Neural crest cell (in vitro differentiated cells): Measurements from ENCODE around the gene KLRG1. TPM values are rescaled to one million over a fixed set of nuclear protein-coding genes. Genes with fewer than 3 reads are reported as not detected.

Source experiments
- DNase-seq: peaks from one replicate; pipeline ENCODE4 v3.0.0; 2021; ENCODE audit warnings: low read depth, mixed read lengths, low spot score
- H3K27ac Mint-ChIP-seq: one replicate; pipeline ENCODE4 v1.8.0; 2021; ENCODE audit warnings: mild to moderate bottlenecking, mixed read lengths; ENCODE audit not compliant: unreplicated experiment
- H3K27me3 Mint-ChIP-seq: 2 replicates; pipeline ENCODE4 v1.8.0; 2021; ENCODE audit warnings: low read depth, mild to moderate bottlenecking, mixed read lengths
- H3K36me3 Mint-ChIP-seq: 2 replicates; pipeline ENCODE4 v1.8.0; 2021; ENCODE audit warnings: low read depth, mild to moderate bottlenecking, mixed read lengths
- H3K4me1 Mint-ChIP-seq: 2 replicates; pipeline ENCODE4 v1.8.0; 2021; ENCODE audit warnings: mixed read lengths
- H3K4me3 Mint-ChIP-seq: one replicate; pipeline ENCODE4 v1.8.0; 2021; ENCODE audit warnings: mild to moderate bottlenecking, mixed read lengths
- H3K9me3 Mint-ChIP-seq: 2 replicates; pipeline ENCODE4 v1.8.0; 2021; ENCODE audit warnings: mixed read lengths
- CTCF ChIP-seq: fragments of 200-600 bp; sonication (generic); conservative IDR thresholded peaks from 2 replicates; pipeline ENCODE4 v1.5.0; 2021; ENCODE audit warnings: antibody characterized with exemption, mild to moderate bottlenecking
- long read RNA-seq: library from polyadenylated mRNA; unstranded; transcript quantifications from one replicate; pipeline ENCODE4 v2.0.0, GENCODE V29; 2020
- total RNA-seq: library from RNA; stranded (reverse); gene quantifications from 2 replicates; pipeline ENCODE4 v1.2.1, GENCODE V29; 2021

KLRG1 gene
- total RNA-seq, result 5.8 and 7.0 TPM in 2 replicates
- long read RNA-seq, partial matches to known transcripts, result 0 of 15 reads
- long read RNA-seq, other reads (novel, unspliced or antisense), result 8 of 15 reads

DNA sequence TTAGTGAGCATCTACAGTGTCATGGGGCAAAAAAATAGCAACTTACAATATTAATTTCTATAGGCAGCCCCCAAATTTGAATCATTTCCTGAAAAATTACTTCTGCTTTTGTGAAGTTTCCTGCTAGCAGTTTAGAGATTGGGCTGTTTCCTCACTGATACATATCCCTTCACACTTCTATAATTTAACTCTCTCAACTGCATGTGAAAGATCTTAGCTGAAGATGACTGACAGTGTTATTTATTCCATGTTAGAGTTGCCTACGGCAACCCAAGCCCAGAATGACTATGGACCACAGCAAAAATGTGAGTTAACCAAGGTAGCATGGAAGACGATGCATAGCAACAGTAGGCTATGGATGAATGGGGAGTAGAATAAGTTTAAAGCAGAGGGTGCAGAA is at the start of gene KLRG1:
KLRG1 (plus strand) TSS at position 134 of the 400 bp plus-strand sequence; CDS start at position 224, 90 bp downstream.
- no peak within 1 kb of the TSS for H3K4me3 Mint-ChIP-seq
- no peak within 1 kb of the TSS for H3K27ac Mint-ChIP-seq
- H3K36me3 Mint-ChIP-seq, result no peaks in the 10 kb centered on the region
- H3K4me1 Mint-ChIP-seq, result no peaks in the 10 kb centered on the region
- TF ChIP-seq CTCF, result no peak
- no peaks in the 10 kb centered on the region for H3K27me3 Mint-ChIP-seq
- H3K9me3 Mint-ChIP-seq, result no peaks in the 10 kb centered on the region
- no peak for DNase-seq

GRCh38 chr12:8941691-8942478 is 47.5 kb upstream of the KLRG1 start:
- DNase-seq, result no peak
- H3K36me3 Mint-ChIP-seq, result peaks cover 11% of the 10 kb centered on the region
- TF ChIP-seq CTCF, result no peak
- H3K4me3 Mint-ChIP-seq, result no peak overlapping the region
- H3K27ac Mint-ChIP-seq, result no peak overlapping the region
- H3K27me3 Mint-ChIP-seq, result no peaks in the 10 kb centered on the region
- H3K9me3 Mint-ChIP-seq, result no peaks in the 10 kb centered on the region
- H3K4me1 Mint-ChIP-seq, result peaks cover 7% of the 10 kb centered on the region

GRCh38 chr12:8943565-8944186 is 45.7 kb upstream of the KLRG1 start:
- no peaks in the 10 kb centered on the region for H3K9me3 Mint-ChIP-seq
- H3K4me3 Mint-ChIP-seq, result no peak overlapping the region
- no peak overlapping the region for H3K27ac Mint-ChIP-seq
- peaks cover 21% of the 10 kb centered on the region for H3K4me1 Mint-ChIP-seq
- peaks cover 9% of the 10 kb centered on the region for H3K36me3 Mint-ChIP-seq
- no peak for DNase-seq
- no peak for TF ChIP-seq CTCF
- no peaks in the 10 kb centered on the region for H3K27me3 Mint-ChIP-seq

DNA sequence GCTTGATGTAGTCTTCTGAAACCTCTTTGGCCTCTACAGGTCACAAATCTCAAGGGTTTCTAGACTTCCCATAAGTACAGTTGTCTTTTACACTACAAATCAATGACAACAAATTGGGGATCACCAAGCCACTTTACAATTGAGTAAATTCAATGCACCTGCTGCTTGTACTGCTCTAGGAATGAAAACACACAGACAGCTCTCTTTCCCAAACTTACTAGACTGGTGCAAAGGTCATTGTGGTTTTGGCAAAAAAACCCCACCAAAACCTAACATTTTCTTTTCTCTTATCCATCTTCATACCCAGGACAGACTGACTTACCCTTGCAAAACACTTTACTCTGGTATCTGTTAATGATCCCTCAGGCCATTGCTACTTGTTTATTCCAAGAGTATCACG is 42.6 kb upstream of the KLRG1 start:
- no peak for TF ChIP-seq CTCF
- peaks cover 5% of the 10 kb centered on the region for H3K36me3 Mint-ChIP-seq
- H3K4me3 Mint-ChIP-seq, result peak overlapping the region; percentile 72
- no peaks in the 10 kb centered on the region for H3K9me3 Mint-ChIP-seq
- no peak for DNase-seq
- H3K4me1 Mint-ChIP-seq, result peaks cover 41% of the 10 kb centered on the region
- no peaks in the 10 kb centered on the region for H3K27me3 Mint-ChIP-seq
- H3K27ac Mint-ChIP-seq, result no peak overlapping the region

- H3K9me3 Mint-ChIP-seq, result peaks cover 2% of the 10 kb centered on the region
- no peak for TF ChIP-seq CTCF
- peaks cover 41% of the 10 kb centered on the region for H3K4me1 Mint-ChIP-seq
- H3K27me3 Mint-ChIP-seq, result no peaks in the 10 kb centered on the region
- DNase-seq, result no peak
- H3K4me3 Mint-ChIP-seq, result peak overlapping the region; percentile 99
- no peak overlapping the region for H3K27ac Mint-ChIP-seq
- peaks cover 7% of the 10 kb centered on the region for H3K36me3 Mint-ChIP-seq
These were observed 41.6 kb upstream of the KLRG1 start for GRCh38 chr12:8947737-8948136.
